Measurements from ENCODE around the gene EPB41L5.

EPB41L5 gene

GRCh38 chr2:120094795-120095194, 81.9 kb downstream of the EPB41L5 start:
- TF ChIP-seq, protein P1, sequence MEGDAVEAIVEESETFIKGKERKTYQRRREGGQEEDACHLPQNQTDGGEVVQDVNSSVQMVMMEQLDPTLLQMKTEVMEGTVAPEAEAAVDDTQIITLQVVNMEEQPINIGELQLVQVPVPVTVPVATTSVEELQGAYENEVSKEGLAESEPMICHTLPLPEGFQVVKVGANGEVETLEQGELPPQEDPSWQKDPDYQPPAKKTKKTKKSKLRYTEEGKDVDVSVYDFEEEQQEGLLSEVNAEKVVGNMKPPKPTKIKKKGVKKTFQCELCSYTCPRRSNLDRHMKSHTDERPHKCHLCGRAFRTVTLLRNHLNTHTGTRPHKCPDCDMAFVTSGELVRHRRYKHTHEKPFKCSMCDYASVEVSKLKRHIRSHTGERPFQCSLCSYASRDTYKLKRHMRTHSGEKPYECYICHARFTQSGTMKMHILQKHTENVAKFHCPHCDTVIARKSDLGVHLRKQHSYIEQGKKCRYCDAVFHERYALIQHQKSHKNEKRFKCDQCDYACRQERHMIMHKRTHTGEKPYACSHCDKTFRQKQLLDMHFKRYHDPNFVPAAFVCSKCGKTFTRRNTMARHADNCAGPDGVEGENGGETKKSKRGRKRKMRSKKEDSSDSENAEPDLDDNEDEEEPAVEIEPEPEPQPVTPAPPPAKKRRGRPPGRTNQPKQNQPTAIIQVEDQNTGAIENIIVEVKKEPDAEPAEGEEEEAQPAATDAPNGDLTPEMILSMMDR (IDR thresholded peaks at IDR 0.05): no peak

DNA sequence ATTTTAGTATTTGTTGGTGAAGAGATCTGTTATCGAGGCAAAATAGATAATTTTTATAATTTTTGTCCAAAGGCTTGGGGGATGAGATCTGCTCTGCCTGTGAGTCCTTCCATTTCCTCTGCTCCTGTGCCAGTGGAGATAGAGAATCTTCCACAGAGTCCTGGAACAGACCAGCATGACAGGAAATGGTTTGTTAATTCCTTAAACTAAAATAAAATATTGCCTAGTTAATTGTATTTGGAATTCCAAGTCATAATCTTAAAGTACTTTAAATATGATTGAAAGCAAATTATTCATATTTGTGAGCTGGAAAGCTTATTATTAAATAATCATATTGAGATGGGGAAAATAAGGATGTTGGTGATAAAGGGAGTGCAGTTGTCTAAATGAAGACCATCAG, 87.8 kb downstream of the EPB41L5 start:
- TF ChIP-seq, protein P1 (IDR thresholded peaks at IDR 0.05): no peak

- TF ChIP-seq, protein P1 (IDR thresholded peaks at IDR 0.05): no peak
Observed at GRCh38 chr2:120103723-120104467, 91.0 kb downstream of the EPB41L5 start.

DNA sequence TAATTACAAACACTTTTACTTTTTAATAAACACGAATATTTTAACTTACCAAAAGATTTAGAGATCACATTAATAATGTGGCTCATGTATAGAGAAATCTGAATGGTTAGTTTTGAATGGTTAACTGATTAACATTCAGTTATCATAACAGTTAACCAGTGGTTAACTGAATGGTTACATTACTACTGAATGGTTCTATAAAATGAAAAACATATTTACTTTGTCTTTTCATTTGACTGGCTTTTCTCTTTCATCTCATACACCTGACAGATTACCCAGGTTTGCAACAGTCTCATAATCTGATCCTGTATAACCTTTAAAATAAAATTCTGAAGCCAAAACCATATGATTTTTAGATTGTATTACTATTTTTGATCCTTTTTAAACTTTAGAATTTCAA, 91.9 kb downstream of the EPB41L5 start:
- TF ChIP-seq, protein P1 (IDR thresholded peaks at IDR 0.05): no peak

DNA sequence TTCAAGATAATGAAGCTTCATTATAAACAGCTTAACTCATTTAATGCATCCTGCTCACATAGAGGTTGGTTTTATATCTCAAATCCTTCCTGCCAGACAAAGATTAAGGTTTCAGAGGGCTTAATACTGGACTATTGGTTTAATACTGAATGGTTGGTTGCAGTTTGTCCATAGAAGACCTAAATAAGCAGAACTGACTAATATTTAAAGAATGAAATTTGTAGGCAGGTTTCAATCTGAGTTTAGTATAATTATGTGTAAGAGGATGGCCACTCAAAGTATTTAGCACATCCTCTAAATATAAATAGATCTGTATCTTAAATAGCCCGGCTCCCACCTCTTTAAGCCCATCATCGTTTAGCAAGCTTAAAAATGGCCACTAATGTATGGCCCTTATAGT, 92.5 kb downstream of the EPB41L5 start:
- TF ChIP-seq, protein P1 (IDR thresholded peaks at IDR 0.05): no peak

- TF ChIP-seq, protein P1 (IDR thresholded peaks at IDR 0.05): no peak
Observed at GRCh38 chr2:120108049-120108448, 95.2 kb downstream of the EPB41L5 start.

DNA sequence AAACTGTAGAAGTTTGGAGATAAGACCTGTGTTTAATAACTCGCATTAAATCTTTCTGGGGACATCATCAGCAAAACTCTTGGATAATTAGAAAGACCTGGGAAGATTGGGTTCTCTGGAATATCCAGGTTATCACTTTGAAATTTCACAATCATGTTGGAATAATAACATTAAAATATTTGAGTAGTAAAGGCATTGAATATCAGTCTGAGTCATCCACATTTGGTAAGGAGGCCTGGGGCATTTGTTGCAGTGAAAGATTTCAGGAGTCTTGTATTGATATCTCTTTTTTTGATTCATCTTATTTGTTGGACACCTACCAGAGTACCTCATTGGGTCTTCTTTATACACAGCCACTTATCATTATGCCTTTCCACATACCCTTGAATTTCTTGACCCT, 95.9 kb downstream of the EPB41L5 start:
- TF ChIP-seq, protein P1 (IDR thresholded peaks at IDR 0.05): no peak

Measured in LNCAP (cell line).